ENCODE data around the gene RGMB. TPM values are rescaled to one million over a fixed set of nuclear protein-coding genes. Genes with fewer than 3 reads are reported as not detected.

RGMB gene
- polyA plus RNA-seq, 4 donors, result 14.9 to 18.4 (median 16.0) TPM

- DNase-seq (ENCODE audit: low read depth in 4 of 4, low spot score in 3 of 4), result no peak
Observed at GRCh38 chr5:98816582-98817222, 43.2 kb downstream of the RGMB start.

GRCh38 chr5:98825582-98826375, 52.3 kb downstream of the RGMB start:
- no peak for DNase-seq (ENCODE audit: low read depth in 4 of 4, low spot score in 3 of 4)

- peak in 2 of 4 donors; percentile 5 to 32 for DNase-seq (ENCODE audit: low read depth in 4 of 4, low spot score in 3 of 4)
Observed at GRCh38 chr5:98827161-98827560, 53.7 kb downstream of the RGMB start.

GRCh38 chr5:98827588-98828284, 54.3 kb downstream of the RGMB start:
- DNase-seq (ENCODE audit: low read depth in 4 of 4, low spot score in 3 of 4), result no peak

- DNase-seq (ENCODE audit: low read depth in 4 of 4, low spot score in 3 of 4), result no peak
Observed at GRCh38 chr5:98836175-98836574, 62.7 kb downstream of the RGMB start.

- DNase-seq (ENCODE audit: low read depth in 4 of 4, low spot score in 3 of 4), result peak in 1 of 4 donors; percentile 7
Observed at GRCh38 chr5:98839469-98840383, 66.3 kb downstream of the RGMB start.

- no peak for DNase-seq (ENCODE audit: low read depth in 4 of 4, low spot score in 3 of 4)
Observed at GRCh38 chr5:98840946-98841345, 67.5 kb downstream of the RGMB start.

- DNase-seq (ENCODE audit: low read depth in 4 of 4, low spot score in 3 of 4), result no peak
Observed at GRCh38 chr5:98843481-98843880, 70.0 kb downstream of the RGMB start.

GRCh38 chr5:98844865-98845264, 71.4 kb downstream of the RGMB start:
- DNase-seq (ENCODE audit: low read depth in 4 of 4, low spot score in 3 of 4), result no peak

- no peak for DNase-seq (ENCODE audit: low read depth in 4 of 4, low spot score in 3 of 4)
Observed at GRCh38 chr5:98845878-98846277, 72.4 kb downstream of the RGMB start.

Other genes starting within 250 kb of the RGMB start
- gene CHD1, start 155.3 kb downstream of the RGMB start, polyA plus RNA-seq (ENCODE audit: insufficient read length in 4 of 4), result 10 to 100 TPM; 51.1 to 72.0 (median 68.1) TPM

All from right renal pelvis (tissue), 4 donors.